NCI-H524 (cell line): ENCODE measurements around the gene UBL5.

Experiments
- DNase-seq, 2 experiments: peaks; one replicate each; lab custom pipeline; 2025; lab: John Stamatoyannopoulos, UW

UBL5 gene

GRCh38 chr19:9854282-9854846 is 26.6 kb downstream of the UBL5 start:
- no peak for DNase-seq

GRCh38 chr19:9856609-9857008 is 28.9 kb downstream of the UBL5 start:
- DNase-seq, result no peak

GRCh38 chr19:9857076-9857721 is 29.5 kb downstream of the UBL5 start:
- no peak for DNase-seq

- no peak for DNase-seq
Measured at GRCh38 chr19:9857920-9858746, 30.4 kb downstream of the UBL5 start.

- no peak for DNase-seq
Measured at GRCh38 chr19:9858766-9859165, 31.0 kb downstream of the UBL5 start.

GRCh38 chr19:9860407-9860806 is 32.7 kb downstream of the UBL5 start:
- DNase-seq, result no peak

GRCh38 chr19:9861503-9861902 is 33.8 kb downstream of the UBL5 start:
- DNase-seq, result no peak

- DNase-seq, result no peak
Measured at GRCh38 chr19:9862938-9863337, 35.2 kb downstream of the UBL5 start.

- DNase-seq, result no peak
Measured at GRCh38 chr19:9863759-9864158, 36.0 kb downstream of the UBL5 start.

GRCh38 chr19:9865732-9866501 is 38.2 kb downstream of the UBL5 start:
- no peak for DNase-seq

- peak; percentile 33 to 70 for DNase-seq
Measured at GRCh38 chr19:9868983-9869617, 41.4 kb downstream of the UBL5 start.

GRCh38 chr19:9871626-9872338 is 44.1 kb downstream of the UBL5 start:
- DNase-seq, result no peak

GRCh38 chr19:9872618-9873242 is 45.0 kb downstream of the UBL5 start:
- no peak for DNase-seq

- DNase-seq, result no peak
Measured at GRCh38 chr19:9875031-9875627, 47.4 kb downstream of the UBL5 start.

- no peak for DNase-seq
Measured at GRCh38 chr19:9875796-9876195, 48.1 kb downstream of the UBL5 start.

GRCh38 chr19:9877780-9878510 is 50.2 kb downstream of the UBL5 start:
- no peak for DNase-seq

GRCh38 chr19:9878511-9879196 is 50.9 kb downstream of the UBL5 start:
- DNase-seq, result no peak
